Occipital lobe (tissue), 2 donors: Measurements from ENCODE around the gene SUFU. TPM values are rescaled to one million over a fixed set of nuclear protein-coding genes. Genes with fewer than 3 reads are reported as not detected.

Source experiments
- DNase-seq: peaks from one replicate; lab custom pipeline; 2025; lab: John Stamatoyannopoulos, UW
- total RNA-seq: library from RNA; depleted of rRNA; stranded (reverse); fragments of >200 nt; gene quantifications from one replicate; pipeline ENCODE4 v1.2.3, GENCODE V29; 2014

The SUFU gene
- total RNA-seq, 1 donor from 2014 or later: 3.1 TPM

DNA sequence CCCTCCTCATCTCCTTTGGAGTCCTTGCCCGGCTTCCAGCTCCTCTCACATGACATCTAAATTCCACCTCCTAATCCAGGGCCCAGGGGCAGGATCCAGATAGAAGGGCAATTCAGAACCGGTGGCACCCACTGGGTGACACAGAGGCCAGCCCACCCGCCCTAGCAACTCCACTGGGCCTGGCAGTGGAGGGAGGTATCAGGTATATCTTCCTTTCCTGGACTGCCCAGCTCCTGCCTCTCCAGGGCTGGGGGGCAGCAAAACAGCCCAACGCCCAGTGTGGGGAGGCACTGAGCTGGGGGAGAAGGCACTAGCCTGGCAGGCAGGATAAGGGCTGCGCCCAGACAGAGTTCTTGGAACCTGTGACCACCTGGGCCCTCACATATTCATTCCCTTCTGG is 130.1 kb downstream of the SUFU start:
- no peak for DNase-seq

DNA sequence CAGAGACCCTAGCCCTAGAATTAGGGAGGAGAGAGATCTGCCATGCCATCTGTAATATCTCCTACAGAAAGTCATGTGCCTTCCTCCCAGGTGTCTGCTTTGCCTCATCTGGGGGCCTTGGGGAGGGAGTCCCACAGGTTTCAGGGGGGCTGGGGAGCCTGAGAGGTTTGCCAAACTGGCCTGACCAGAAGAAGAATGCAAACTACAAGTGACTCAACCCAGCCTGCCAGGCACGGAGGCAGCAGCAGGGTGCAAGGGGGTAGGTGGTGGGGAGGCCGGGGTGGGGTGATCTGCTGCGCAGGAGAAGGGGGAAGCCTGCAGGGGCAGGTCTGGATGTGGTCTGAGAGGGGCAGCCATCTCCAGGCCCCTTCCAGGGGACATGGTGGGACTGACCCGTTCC is 130.9 kb downstream of the SUFU start:
- no peak for DNase-seq

DNA sequence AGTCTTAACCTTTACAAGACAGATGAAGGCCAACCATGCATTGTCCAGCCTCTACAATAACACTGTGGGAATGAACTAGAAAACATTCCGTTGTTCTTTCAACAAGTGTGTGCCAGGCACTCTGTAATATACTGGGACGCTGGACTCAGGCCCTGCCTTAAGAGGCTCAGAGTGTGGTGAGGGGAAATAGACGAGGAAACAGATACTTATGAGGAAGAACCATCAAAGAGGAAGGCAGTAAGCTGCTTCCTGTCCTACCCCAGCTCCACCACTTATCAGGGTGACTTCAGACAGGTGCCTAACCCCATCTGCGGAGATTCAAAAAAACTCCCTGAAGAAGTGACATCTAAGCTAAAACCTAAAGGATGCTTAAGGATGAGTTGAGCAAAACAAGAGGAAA is 131.6 kb downstream of the SUFU start:
- DNase-seq: no peak

DNA sequence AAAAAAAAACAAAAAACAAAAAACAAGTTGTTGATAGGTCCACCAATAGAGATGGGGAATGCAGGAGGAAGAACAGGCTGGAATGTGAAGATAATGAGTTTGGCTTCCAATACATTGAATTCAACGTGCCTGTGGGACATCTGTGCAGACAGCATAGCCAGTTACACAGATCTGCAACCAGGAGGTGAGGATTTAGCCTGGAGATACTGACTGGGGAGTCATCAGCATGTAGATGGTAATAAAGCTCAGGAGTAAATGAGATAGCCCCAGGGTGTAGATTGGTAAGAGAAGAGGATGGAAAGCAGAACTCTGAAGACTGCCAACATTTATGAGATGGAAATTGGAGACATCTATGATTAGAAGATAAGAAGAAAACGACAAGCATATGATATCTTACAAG is 135.8 kb downstream of the SUFU start:
- DNase-seq: no peak

DNA sequence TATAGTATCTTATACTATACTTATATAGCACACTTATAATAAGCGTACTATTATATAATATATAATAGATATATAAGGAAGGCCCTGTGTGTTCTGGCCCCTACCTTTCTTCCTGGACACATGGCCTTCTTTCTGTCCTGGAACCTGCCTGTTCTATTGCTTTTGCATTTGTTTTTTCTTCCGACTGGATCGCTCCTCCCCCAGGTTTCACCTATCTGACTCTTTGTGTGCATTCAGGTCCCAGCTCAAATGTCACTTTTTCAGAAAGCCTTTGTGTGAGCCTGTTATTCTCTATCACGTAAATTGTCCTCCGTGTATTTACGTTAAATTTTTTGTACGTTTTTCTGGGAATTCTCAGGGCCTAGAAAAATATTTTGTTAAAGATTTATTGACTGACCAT is 137.6 kb downstream of the SUFU start:
- no peak for DNase-seq

DNA sequence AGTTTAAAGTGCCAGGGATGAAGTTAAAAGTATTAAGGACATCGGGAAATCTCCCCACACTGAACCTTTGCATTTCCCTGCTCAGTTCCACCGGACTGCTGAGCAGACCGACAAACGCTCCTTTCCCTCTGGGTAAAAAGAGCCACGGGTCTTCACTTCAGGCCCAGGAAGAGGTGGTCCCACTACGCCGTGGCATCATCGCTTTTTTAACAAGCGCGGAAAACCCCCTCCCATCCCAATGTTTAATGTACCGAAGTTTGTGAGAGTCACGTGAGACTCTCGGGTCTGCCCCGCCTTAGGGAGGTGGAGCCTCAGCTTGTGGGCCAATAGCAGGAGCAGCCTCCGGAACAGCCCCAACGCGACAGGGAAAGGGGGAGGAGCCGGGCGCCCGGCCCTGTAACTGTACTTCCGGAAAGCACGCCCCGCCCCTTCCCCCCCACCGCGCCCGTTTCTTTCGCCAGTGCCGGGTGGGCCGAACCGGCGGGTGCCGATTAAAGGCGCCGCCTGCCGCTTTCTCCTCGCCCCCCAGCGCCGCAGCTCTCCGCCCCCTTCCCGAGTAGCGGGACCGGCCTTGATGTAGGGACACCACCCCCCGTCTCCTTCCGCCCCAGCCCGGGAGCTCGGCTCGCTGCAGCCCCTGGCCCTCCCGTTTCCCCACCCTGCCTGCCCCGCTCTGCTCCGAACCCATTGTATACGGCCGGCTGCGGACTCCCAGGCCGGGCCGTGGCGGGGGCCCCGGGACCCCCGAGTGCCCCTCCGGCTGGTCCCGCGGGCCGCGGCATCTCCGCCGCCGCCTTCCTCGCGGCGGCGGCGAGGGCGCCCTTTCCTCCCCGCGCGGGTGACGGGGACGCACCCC is 138.3 kb downstream of the SUFU start:
- peak; percentile 98 for DNase-seq

DNA sequence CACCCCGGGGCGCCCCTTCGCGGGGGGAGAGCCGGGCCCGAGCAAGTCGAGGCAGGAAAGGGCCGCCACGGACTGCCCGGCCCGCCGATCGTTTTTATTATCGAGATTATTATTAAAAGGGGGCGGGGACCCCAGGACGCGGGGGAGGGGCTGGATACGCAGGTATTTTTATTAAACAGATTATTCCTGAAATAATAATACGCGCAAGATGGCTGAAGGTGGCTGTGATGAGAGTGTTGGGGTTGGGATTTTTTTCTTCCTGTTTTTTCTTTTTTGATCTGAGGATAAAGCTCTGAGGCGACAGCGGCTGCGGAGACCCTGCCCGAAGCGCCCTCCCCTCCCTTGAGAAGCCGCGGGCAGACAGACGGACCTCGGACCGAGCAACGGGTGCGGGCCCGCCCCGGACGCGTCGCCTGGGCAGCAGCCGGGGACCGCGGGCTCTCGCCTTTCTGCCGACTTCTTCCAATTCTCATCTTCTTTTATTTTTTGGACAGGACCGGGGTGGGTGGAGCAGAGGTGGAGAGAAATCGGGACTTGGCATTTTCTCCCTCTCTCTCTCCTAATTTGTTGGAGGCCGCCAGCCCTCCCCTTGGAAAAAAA is 139.1 kb downstream of the SUFU start:
- no peak for DNase-seq

DNA sequence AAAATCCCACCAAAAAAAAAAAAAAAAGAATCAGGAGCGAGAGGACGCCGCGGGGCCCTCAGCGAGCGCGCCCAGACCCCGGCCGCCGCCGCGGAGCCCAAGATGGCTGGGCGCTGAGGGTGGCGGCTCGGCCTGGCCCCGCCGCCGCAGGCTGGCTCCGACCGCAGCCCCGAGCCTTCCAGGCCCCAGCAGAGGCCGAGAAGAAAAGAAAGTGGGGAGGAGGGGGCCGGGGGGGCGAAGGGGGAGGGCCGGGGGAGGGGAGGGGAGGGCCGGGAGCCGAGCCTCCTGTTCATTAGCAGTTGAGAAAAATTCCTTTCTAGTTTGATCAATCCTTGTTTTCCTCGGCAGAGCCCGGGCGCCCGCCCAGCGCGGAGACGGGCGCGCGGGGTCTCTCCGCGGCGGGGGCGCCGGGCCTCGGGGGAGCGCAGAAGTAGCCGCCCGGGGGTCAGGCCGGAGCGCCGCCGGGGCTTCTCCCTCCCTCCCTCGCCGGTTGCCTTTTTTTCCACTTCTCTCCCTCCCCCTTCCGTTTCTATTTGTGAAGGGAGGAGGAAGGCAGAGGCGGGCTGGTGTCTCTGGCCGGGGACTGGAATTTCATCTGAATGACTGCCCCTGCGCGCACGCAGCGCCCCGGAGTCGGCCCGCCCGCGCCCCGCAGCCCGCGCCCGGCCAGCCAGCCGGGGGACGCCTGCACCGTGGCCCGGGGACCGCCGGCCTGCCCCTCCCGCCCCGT is 139.7 kb downstream of the SUFU start:
- peak; percentile 66 for DNase-seq

DNA sequence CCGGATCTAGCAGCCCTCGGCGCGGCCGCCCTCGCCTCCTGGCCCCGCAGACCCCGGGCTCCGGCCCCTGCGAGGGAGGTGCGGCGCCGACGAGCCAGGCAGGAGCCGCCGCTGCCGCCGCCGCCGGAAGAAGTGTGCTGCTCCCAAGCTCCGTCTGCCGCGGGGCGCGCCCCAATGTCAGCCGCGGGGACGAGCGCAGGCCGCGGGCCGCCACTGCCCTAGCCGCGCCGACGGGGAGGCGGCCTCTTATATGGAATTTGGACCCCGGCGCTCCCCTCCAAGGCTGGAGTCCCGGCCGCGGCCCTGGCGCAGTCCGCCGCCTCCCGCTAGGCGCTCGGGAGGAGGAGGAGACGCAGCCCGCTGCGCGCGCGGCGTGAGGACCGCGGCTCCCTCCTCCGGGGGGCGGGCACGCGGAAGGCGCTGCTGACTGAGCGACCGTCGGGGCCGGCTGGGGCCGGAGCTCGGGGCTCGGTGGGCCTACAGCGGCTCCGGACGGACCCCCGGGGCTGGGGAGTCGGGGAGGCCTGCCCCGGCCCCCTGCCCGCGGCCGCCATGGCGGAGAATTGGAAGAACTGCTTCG is 140.4 kb downstream of the SUFU start, which contains the start of gene TRIM8:
TSS of gene TRIM8 (plus strand) at position 414 of the 580 bp plus-strand sequence. CDS start at position 553, 139 bp downstream.
- DNase-seq: no peak

DNA sequence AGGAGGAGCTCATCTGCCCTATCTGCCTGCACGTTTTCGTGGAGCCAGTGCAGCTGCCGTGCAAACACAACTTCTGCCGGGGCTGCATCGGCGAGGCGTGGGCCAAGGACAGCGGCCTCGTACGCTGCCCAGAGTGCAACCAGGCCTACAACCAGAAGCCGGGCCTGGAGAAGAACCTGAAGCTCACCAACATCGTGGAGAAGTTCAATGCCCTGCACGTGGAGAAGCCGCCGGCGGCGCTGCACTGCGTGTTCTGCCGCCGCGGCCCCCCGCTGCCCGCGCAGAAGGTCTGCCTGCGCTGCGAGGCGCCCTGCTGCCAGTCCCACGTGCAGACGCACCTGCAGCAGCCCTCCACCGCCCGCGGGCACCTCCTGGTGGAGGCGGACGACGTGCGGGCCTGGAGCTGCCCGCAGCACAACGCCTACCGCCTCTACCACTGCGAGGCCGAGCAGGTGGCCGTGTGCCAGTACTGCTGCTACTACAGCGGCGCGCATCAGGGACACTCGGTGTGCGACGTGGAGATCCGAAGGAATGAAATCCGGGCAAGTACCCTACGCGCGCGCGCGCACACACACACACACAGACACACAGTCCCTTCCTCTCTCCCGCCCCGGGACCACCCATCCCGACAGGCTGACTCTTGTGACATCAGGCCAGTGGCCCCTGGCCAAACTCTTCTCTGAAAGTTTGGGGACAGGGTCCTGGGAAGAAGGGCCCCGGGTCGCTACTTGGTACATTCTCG is 141.0 kb downstream of the SUFU start:
- peak; percentile 80 for DNase-seq

DNA sequence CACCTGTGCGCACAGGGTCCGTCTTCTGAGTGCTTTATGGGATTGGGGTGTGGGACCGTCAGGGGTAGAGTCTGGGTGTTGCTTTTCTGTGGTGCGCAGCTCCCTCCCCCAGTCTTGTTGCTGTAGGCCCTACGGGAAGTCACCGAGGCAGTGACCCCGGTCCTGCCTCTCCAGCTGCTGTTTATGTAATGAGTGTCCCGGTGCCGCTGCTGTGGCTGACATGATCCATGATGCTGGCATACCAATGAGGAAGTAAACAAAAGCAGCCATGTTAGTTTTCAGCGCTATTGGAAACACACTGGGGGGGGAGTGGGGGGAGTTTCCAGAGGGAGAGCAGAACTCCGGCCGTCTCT is 141.6 kb downstream of the SUFU start:
- peak; percentile 79 for DNase-seq

DNA sequence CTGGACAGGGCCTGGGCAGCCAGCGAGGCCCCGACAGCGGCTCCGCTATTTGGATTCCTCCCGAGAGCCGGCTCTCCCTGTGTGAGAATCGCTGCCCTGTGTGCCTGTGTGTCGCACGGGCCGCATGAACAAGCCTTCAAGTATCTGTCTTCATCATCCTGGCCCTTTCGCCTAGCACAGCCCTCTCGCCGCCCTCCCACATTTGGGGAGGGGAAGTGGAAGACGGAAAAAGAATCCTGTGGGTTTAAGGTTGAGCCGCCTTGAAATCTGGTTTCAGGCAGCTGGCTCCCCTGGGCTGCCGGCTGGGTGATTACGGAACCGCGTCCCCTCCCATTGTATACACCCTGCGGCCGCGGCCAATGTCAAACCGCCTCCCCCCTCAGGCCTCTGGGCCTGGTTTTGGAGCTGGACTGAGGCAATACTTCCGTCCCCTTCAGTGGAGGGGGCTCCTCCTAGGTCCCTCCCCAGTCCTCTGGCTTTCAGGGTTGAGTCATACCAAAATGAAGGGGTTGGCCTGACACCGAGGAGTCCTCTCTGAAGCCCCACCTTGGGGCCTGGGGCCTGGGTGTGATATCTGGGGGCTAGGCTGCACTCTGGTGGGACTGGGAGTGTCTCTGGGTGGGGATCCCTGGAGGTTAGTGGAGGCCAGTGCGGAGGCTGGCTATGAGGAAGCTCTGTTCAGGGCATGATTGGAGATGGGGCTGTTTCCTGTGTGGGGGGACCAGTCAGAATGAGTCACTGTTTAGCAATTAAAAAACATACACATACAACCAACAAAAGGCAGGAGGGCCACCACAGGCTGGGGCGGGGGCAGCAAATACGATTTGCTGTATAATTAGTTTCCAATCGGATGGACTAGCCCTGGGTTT is 142.2 kb downstream of the SUFU start:
- DNase-seq: peak; percentile 79

DNA sequence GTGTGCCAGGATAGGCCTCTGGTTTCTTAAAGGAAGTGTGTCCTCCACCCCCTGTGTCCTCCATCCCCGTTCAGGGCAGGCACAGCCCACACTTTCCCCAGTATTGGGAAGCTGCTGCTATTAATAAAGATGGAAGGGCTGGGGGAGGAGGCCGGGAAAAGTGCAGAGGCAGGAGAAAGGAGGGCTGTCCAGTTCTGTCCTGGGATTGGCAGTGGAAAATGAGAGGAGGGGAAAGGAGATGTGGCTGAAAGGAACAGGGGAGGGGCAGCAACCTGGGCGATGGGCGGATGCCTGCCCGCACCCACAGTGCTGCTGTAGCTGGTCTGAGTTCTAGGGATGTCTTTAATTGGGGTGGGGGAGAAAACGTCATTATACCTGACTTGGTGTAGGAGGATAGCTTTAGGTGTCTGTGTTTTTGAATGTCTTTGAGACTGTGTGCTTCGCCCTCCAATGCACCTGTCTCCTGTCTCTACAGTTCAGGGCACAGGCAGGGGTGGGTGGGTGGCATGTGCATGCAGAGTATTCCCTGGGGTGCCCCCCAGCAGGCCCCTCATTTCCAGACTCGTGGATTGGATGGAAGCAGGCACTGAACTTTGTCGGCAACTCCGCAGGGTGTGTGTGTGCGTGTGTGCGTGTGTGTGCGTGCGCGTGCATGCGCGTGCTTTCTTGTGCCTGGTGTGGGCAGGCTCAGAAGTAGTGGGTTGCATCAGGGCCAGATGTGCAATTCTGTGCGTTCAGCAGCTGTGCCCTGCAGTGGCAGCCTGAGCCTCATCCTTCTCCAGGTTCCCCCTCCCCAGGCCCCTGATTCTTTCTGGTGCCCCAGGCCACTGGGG is 143.1 kb downstream of the SUFU start:
- DNase-seq: peak; percentile 40

DNA sequence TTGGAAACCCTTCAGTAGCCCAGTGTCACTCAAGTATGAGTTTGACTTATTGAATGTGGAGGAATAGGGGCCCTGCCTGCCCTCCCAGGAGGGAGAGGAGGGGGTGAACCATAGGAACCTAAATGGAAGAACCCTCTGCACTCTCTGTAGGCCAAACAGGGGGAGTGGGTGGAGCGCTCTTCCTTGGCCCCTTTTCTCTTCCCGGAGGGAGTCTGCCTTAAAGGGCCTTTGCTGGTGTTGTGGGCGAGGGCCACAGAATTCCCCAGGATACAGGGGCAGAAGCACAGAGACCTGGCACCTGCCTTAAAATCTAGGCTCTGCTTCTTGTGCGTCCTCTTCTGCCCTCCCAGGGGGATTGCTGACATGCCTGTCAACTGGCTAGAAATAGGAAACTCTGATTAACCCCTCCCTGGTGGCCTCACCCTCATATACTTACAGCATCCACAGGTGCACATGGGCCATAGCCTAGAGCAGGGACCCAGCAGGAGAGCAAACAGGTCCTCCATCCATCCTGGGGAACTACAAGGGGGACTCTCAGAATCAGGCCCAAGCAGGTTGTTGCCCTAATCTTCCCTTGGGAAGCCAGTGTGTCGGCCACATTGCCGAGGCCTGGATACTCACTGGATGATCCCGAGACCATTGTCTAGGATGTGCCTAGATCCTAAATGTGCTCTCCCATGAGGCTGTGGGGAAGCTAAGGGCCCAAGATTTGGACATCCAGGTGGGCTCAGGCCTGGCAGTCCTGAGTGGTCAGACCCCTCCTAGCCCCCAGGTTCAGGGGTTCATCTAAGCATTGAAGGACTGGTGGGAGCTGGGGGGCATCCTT is 143.9 kb downstream of the SUFU start:
- DNase-seq: no peak

DNA sequence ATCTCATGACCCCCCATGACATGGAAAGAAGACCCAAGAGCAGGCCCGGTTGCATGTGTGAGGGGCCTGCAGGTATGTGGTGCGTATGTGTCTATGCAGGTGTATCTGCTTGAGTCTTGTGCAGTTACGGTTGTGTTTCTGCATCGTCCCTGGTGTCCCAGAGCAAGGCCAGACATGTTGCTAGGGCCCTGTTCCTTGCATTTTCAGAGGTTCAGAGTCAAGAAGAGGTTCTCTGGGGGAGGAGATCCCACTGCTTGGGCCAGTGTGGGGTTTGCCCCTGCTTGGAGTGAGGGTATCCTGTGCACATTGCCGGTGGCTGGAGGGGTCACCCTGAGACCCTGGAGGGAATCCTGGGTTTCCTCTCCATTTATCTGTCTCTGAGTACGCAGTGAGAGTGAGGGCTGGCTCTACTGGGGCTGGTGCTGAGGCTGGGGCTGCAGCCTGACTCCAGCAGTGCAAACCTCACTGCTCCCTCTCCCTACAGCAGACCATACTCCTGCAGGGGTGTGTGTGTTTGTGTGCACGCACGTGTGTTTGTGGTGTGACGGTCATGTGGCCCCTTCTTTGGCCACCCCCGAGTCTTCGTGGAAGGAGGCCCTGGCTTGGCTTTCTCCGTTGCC is 144.6 kb downstream of the SUFU start:
- DNase-seq: no peak

DNA sequence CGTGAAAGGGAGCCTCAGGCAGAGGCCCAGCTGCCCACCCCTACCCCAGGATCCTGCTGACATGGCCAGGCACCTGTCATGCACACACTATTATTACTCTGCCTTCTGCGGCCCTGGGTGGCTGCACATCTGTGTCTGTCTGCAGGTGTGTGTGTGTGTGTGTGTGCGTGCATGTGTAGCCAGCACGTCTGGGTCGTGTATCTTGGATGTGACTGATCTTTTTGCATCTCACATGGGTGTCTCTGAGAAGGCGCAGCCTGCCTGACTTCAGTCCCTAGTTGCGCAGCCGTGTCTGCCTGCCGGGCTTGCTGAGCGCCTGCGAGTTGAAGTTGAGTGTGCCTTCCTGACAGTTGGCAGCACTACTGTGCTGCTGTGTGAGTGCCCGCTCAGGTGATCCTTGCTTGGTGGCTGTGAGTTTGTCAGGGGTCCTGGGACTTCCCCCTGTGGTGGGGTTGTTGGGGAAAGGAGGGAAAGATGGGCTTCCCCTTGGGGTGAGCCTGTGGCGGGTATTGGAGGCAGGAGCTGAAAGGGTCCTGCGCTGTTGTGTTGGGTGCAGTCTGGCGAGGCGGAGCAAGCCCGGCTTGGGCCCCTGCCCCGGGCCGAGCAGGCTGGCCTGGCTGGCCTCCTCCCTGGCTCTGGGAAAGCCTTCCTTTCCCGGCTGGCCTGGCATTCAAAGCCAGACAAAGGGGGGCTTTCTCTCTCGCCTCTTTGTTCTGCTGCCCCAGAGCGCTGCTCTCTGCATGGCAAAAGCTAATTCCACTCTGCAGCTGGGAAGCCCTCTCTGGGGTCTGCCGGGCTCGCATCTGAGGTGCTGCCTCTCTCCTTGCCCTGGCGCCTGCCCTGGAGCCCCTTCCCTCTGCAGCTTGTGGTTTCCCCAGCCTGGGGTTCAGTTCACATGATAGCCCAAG is 145.4 kb downstream of the SUFU start:
- peak; percentile 58 for DNase-seq
